A673 (cell line): ENCODE data around the gene PLB1.

Source experiments
- EZH2 ChIP-seq: fragments of 200-600 bp; sonication (generic); IDR thresholded peaks from 2 replicates; pipeline ENCODE4 v1.6.1; 2017; ENCODE audit warnings: borderline replicate concordance, low read depth, mild to moderate bottlenecking, mixed read lengths, antibody characterized with exemption, low read length; ENCODE audit not compliant: poor library complexity, severe bottlenecking
- TF ChIP-seq, protein P1 (sequence below): fragments of 300-800, 200-600 bp; sonication (generic); conservative IDR thresholded peaks from 2 replicates; pipeline ENCODE4 v1.5.1; 2017; ENCODE audit warnings: low read depth, mild to moderate bottlenecking, antibody characterized with exemption, low read length, moderate library complexity, mixed read lengths

DNA sequence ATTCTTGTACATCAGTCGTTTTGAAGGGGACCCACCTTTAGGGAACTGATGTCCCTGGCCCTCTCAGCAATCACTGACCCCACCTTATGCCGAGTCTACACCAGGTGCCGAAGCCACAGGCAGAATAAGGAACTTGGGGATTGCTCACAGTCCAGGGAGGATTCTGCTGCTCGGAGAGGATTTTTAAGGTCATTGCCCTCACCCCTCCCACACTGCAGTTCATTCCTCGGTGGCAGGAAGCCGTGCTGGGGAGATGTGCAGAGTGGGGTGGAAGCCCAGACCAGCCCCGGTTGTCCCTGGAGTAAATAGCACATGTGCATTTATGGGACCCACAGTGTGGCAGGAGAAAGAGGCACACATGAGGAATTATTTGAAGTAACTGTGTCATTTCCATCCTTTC lies 50.4 kb downstream of the PLB1 start:
- TF ChIP-seq, protein P1, sequence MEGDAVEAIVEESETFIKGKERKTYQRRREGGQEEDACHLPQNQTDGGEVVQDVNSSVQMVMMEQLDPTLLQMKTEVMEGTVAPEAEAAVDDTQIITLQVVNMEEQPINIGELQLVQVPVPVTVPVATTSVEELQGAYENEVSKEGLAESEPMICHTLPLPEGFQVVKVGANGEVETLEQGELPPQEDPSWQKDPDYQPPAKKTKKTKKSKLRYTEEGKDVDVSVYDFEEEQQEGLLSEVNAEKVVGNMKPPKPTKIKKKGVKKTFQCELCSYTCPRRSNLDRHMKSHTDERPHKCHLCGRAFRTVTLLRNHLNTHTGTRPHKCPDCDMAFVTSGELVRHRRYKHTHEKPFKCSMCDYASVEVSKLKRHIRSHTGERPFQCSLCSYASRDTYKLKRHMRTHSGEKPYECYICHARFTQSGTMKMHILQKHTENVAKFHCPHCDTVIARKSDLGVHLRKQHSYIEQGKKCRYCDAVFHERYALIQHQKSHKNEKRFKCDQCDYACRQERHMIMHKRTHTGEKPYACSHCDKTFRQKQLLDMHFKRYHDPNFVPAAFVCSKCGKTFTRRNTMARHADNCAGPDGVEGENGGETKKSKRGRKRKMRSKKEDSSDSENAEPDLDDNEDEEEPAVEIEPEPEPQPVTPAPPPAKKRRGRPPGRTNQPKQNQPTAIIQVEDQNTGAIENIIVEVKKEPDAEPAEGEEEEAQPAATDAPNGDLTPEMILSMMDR = no peak
- TF ChIP-seq EZH2 = no peak
